GM21423 (cell line): ENCODE data around the gene GLRA3.
"Not testable (repeated sequence)": the region's sequence is repeated elsewhere in the genome, so short reads cannot be mapped to it uniquely, and the experiment has no call there.

Experiments used
- ATAC-seq: cut with Tn5 transposase; IDR thresholded peaks from one replicate; pipeline ENCODE4 v1.9.1; 2021; ENCODE audit warnings: mild to moderate bottlenecking, moderate library complexity; ENCODE audit not compliant: unreplicated experiment

GLRA3 gene

DNA sequence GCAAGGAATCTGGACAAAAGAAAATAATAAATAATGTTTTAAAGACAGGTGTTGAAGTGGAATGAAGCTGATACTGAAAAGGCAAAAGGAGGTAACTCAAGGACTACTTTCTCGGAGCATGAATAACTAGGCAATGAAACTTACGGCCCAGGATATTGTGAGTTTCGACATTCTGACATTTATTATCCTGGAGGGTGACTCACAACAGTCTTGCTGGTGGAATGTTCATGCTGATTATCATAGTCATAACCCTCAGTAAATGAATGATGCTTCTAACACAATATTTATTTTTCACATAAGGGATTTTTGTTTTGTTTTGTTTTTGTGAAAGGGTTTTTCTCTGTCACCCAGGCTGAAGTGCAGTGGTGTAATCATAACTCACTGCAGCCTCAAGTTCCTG lies 159.8 kb downstream of the GLRA3 start:
- ATAC-seq = no peak

DNA sequence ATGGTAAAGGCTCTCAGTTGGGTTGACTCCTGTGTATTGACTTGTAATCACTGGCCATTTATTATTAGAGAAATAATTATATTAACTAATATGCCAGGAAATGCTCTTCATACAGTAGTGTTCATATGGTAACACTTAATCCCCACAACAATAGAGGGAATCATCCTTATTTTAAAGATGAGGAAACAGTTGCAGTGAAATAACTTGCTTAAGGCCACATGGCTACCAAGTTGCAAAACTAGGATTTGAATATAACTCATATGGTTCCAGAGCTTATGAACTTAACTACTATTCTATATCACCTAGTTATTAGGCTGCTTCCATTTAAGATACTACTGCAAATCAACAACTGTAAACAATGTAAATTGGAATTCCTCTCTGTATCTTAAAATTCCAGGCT lies 163.2 kb downstream of the GLRA3 start:
- ATAC-seq = no peak

DNA sequence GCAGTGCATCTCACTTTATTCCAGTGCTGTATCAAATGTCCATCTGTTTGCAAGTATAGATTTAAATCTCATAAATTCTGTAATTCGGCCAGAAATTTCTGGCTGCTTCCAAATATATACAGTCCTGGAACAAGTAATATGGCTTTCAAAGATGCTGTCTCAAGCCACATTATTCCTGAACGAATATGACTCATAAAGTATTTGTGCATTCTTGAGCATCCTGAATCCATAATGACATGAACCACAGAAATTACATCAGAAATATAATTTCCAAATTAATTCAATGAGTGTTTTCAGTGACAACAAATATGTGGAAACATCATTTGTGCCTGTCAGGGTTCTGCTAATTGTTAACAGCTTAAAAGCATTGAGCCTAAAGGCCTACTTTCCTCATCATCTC lies 165.8 kb downstream of the GLRA3 start:
- ATAC-seq = no peak

DNA sequence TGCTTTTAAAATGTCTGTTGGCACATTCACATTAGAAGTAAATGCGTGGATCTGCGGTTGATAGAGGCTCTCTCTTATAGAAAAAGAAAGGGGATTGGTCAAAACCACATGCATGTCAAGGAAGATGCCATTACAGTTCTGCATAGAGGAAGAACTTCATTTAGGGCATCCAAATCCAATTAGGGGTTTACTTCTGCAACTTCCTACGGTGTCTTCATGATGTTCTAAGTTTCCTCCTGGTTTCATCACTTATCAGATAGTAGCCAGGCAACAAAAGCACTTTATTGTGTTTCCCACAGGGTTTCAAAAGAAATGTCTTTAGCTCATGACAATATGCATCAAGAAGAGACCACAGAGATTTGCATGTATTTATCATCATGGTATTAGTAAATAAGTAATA lies 170.8 kb downstream of the GLRA3 start:
- no peak for ATAC-seq

DNA sequence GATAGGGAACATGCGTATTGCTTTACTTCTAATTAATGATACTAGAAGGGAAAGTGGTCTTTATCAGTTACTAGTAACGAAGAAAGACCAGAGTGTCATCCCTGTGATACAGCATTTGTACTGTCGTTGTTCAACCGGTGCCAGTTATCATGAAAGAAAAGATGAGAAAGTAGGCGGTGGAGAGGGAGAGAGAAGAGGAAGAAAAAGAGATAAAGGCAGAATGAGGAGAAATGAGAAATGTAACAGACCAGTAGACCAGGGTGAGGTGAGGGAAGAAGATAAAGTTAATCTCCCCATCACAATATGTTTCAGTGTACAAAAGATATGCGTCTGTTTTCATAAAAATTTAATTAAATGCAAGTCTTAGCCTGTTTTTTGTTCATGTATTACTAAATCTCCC lies 171.6 kb downstream of the GLRA3 start:
- ATAC-seq = no peak

DNA sequence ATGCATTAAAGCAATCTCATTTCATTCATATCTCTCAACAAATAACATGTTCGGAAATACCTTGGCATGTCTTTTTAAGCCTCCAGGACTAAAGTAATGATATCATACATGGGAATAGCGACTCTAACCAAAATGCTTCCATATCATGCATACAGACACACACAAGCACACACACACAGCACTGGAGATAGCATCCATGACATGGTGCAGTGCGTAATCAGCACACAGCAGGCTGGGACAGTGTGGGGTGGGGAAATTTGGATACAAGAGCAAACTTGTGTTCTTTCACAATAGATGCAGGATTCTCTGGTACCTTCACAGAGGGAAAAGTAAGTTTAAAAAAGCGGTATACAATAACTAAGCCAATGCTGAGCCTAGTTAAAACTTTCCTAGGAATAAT lies 174.4 kb downstream of the GLRA3 start:
- no peak for ATAC-seq

DNA sequence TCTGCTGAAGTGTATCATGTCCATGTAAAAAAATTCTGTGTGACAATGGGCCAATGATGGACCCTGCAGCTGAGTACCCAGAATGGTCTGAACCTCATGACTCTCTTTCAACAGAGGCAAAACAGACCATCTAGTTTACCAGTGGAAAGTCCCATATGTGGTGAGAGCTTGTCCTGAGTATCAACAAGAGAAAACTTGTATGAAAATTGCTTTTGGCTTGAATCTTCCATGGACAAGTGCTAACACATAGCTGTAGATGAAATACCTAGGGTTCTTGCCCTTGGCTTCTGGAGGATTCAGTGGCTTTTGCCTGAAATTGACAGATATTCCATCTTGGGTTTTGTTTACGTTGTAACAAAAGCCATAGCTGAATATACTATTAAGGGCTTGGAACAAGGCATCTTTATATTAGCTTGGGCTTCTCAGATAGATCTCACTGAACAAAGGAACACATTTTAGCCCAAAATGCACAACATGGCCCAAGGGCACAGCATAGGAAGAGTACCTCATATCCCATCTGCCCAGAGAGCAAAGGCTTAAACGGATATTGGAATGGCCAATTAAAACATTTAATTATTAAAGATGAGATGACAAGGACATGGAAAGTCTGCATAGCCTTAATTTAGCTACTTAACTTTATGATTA lies 178.2 kb downstream of the GLRA3 start:
- no peak for ATAC-seq

DNA sequence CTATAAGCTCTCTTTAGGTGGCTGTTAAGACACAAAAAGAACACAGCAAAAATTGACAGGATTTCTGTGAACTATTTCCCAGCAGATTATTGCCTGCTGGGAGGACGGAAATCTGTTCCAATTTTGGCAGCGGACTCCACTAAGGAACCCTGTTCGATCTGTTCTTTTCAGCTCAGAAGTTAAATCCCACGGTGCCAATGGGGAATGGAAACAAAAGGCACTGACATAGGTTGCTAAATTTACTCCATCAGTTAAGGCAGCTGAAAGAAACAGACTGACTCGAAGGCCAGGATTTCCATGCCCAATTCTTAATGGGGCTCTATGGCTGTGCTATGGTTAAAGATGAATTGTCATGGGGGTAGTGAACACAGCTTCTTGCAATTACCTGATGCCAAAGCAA lies 180.2 kb downstream of the GLRA3 start:
- no peak for ATAC-seq

DNA sequence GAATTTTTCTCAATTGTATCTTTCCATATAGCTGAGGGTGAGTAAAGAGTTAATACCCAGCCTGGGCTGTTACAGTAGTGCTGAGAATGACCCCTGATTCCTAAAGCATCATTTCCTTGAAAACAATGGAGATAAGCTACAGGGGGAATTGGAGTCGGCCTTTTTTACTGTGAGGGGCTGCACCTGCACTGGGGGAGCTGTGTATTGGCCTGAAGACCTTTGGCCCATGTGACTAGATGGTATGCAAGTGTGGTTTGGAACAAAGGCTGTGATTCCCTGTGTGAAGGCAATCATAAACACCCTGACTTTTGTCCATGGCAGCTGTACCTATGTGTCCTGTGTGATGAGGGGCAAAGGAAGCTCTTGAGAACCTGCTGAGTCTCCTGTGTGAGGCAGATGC lies 182.7 kb downstream of the GLRA3 start:
- no peak for ATAC-seq

DNA sequence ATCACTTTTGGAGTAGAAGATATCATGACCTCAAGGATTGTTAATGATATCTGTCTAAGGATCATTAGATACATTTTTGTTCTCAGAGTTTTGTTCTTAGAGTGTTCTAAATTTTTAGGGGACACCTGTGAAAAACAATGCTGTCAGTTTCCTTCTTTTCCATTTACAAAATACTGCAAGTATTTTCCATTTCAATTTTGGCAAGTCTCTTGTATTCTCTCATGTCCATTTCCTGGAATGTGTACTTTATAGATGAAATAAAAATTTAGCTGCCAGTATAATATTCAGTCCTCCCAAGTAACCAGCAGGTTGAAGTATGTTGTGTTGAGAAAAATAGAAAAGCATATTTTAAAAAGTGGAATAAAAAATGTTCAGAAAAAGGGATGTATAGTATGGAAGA lies 188.9 kb downstream of the GLRA3 start:
- no peak for ATAC-seq

DNA sequence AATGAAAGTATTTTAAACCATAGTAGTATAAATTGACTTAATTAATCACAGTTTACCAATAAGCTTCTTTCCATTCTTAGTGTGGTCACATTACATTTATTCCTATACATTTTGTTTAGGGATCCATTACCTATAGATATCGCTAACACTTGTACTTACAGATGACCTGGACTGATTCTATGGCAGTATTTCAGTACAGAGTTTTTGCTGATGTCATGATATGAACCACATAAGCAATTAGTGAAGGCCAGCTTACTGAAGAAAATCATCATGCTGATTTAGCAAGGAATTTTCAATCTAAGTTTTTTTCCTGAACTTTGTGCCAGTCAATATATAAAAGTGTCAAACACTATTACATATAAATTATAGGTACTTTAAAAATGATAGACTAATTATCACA lies 193.3 kb downstream of the GLRA3 start:
- no peak for ATAC-seq

DNA sequence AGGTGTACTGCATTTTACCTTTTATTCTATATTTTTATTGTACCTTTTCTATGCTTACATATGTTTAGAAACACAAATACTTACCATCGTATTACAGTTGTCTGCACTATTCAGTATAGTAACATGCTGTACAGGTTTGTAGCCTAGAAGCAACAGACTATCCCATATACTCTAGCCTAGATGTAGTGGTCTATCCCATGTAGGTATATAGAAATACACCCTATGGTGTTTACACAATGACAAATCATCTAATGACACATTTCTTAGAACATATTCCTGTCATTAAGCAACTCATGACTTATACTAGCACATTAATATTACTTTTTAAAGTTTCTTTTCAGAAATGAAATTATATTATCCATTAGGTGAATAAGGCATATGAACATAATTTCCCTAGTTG lies 195.6 kb downstream of the GLRA3 start:
- no peak for ATAC-seq

DNA sequence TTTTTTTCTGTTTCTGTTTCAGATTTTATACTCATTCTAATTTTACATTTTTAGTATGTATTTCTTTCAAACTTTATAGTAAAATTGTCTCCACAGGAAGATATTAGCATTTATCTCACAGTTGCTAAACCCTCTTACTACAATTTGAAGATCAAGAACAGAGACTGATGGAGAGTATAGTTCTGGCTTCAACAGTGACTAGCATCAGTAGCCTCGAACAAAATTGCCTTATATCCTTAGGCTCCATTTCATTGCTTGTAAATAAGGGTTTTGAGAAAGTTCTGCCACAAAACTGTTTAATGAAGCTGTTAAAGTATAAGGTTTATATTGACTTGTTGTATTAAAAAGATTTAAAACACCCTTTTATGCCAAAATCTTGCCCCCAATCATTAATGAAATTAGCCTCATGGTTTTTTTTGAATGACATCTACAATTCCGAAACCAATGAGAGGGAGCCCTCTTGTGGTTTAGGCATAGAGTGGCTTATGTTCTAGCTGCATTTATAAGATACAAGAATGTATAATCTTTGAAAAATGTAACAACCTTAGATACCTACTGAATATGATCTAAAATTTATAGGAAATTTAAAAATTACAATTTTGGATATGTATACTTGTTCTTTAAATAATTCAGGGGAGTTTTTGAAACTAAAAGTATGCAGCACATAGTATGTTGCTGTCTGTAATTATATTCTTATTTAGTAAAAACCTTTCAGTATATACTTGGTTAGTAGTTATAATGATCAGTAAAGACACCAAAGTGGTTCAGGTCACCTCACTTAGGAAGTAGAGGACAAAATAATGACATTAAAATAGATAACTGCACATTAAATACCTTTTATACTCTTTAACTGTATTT lies 196.9 kb downstream of the GLRA3 start:
- peak; percentile 76 for ATAC-seq

DNA sequence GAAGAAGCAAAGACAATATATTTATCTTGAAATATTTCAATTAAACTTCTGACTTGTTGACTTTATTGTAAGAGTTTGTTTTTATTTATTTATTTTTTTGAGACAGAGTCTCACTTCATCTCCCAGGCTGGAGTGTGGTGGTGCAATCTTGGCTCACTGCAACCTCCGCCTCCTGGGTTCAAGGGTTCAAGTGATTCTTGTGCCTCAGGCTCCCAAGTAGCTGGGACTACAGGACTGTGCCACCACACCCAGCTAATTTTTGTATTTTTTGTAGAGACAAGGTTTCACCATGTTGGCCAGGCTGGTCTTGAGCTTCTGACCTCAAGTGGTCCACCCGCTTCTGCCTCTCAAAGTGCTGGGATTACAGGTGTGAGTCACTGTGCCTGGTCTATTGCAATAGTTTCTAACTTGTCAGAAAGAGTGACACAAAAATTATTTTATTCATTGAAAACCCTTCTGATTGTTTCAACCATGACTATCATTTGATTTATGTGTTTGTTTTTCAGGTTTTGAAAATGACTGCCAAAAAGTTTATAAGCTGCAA lies 199.1 kb downstream of the GLRA3 start:
- not testable (repeated sequence) for ATAC-seq

DNA sequence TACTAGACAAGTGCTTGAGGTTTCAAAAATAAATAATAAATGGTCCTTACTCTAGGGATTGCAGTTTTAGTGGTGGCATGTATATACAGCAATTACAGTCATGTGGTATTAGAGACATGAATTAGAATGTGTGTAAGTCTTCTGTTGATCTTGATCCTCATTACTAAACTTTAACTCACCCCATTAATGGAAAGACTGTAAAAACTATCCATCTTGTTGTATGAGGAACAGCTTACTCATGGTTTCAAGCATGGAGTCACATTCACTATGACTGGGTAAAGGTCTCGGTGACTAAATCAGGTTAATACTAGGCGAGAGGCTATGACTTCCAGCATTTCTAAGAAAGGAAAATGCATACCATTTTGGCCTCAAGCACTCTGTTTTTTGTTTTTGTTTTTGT lies 199.8 kb downstream of the GLRA3 start:
- no peak for ATAC-seq

DNA sequence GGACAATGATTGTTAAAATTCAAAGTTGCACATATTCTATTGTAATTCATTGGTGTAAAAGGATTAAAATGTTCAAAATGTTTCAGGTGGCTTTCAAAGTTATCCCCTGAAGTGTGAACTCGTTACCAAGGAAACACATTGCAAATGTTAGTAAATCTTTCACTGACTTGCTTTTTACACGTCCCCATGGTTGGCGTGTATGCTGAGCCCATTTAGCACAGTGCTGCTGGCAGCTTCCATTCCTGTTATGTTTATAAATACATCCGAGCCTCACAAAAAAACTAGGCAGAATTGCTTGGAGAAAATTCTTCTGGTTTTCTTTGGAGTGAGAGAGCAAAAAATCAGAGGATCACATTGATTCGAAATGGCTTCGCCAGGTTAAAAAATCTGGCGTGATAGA lies 200.9 kb downstream of the GLRA3 start:
- no peak for ATAC-seq

DNA sequence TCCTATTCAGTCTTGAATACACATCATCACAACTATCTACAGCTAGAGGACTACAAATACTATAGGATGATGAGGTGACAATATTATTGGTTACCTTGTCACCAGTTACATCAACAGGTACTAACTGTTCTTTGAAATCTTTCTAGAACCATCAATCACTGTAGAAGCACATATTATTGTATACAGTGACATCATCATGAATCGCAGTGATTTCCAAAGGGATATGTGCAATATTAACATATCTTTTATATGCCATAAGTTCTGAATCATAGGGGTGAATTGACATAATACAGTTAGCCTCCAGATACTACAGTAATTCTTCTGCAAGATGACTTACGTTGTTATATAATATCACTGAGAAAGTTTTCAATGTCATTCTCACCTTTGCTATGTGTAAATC lies 201.6 kb downstream of the GLRA3 start:
- no peak for ATAC-seq

DNA sequence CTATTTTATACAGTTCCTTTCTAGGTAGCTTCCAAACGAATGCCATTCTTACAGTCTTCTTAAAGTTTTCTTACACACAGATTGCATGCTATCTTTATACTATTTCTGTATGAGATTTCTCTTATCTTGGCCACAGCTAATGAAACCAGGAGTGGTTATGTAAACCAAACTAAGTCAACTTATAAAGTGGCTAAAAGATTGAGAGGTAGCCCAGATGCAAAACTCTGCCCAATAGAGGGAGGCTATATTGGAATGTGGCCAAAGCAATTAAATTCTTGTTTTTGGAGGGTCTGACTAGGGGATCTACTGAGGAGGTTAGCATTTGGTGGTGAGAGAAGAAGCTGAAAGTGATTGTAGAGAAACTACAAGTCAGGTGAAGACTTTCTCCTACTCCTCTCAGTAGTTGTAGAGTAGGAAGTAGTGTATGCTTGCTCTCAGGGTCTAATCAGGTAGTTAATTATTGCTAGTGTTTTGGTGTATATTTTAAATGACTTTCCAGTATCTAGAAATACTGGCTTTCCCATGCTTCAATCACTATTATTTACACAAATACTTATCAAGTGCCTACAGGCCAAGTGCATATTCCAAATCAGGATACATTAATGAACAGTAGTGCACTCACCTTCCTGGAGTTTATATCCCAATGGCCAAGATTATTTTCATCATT lies 202.6 kb downstream of the GLRA3 start:
- no peak for ATAC-seq

DNA sequence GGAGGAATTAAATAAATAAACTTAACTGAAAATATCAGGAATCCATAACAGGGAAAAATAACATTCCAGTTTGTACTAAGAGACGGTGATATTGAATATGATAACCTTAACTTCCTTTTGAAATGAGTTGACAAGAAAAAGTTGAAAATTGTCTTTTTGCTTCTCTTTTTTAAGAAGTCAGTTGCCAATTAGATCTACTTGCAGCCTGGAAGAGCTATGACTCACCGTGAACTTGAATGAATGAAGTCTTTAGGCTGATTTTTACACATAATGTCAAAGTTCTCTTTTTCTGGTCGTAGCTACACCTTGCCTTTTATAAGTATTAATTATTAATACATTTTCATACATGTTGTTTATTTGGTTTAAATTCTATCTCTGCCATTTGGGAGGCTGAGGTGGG lies 212.4 kb downstream of the GLRA3 start:
- ATAC-seq = no peak

DNA sequence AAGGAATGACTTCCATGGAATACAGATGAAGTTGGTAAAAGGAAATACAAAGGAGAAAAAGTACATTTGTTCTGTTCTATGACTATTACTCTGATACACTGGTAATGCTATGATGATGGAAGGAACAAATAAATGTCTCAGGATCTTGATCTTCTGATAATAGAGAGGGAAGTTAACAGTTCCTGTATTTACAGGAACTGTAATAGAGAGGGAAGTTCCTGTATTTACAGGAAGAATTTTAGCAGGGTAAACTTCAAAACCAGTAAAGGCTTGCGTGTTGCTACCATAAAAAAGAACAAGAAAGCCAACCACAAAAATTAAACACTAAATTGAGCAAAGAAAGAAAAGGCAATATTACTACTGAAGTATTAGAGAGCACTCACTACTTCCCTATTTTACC lies 215.1 kb downstream of the GLRA3 start:
- ATAC-seq = no peak

DNA sequence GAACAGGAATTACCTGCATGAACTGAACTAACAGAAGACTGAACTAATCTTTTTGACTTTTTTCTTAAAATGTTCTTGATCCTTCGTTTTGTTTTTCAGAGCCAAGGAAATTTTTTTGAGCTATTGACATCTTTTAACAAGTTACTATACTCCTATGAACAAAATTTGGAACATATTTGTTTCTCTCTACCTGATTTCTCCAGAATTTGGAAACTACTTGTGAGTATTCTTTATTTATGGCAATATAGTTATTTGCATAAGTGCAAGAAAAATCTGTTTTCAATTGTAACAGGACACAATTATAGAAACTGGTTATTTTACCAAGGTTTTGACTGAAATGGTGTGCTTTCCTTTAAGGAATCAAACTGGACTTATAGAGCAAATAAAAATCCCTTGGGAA lies 217.3 kb downstream of the GLRA3 start:
- no peak for ATAC-seq

DNA sequence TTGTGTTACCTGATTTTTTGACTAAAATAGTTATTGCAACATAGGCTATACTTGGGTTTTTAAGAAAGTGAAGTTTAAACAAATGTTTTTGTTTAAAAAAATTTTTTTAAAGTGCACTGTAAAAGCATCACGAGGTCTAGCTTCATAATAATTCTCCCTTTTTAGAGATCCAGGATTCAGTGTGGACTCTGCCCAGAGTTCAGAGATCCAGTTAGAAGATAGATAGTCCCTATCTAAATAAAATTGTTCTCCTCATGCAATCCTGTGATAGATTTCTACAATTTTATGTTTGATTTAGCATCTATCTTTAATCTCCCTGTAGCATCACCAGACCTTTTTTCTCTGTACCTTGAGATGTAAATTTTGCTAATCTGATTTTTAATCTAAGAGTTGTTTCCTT lies 221.3 kb downstream of the GLRA3 start:
- ATAC-seq = no peak
